OCI-LY1 (cell line): ENCODE results near the gene ABRAXAS1.

ENCODE experiments used
- H2AFZ ChIP-seq: fragments of 200-600 bp; sonication (generic), shearing (Covaris generic); 2 replicates; pipeline ENCODE4 v1.6.0; 2014; ENCODE audit warnings: antibody characterized with exemption, mild to moderate bottlenecking, low read length
- H3F3A ChIP-seq: fragments of 200-600 bp; sonication (generic), shearing (Covaris generic); 2 replicates; pipeline ENCODE4 v1.6.0; 2014; ENCODE audit warnings: mild to moderate bottlenecking, antibody characterized with exemption, low read length, moderate library complexity; ENCODE audit not compliant: insufficient read depth
- H3K27ac ChIP-seq: fragments of 200-600 bp; sonication (generic); 2 replicates; pipeline ENCODE4 v1.5.1; 2014; ENCODE audit warnings: low read length, mixed run types, mild to moderate bottlenecking, low read depth; ENCODE audit not compliant: poor library complexity, severe bottlenecking
- H3K27me3 ChIP-seq: fragments of 200-600 bp; sonication (generic); 2 replicates; pipeline ENCODE4 v1.6.0; 2014; ENCODE audit warnings: antibody characterized with exemption, mild to moderate bottlenecking, low read length, moderate library complexity; ENCODE audit not compliant: insufficient read depth
- H3K36me3 ChIP-seq: fragments of 200-600 bp; sonication (generic); 2 replicates; pipeline ENCODE4 v1.6.1; 2014; ENCODE audit warnings: mild to moderate bottlenecking, antibody characterized with exemption, low read length, moderate library complexity, mixed read lengths; ENCODE audit not compliant: insufficient read depth
- H3K4me1 ChIP-seq: fragments of 200-600 bp; sonication (generic); 2 replicates; pipeline ENCODE4 v1.5.1; 2014; ENCODE audit warnings: mild to moderate bottlenecking, low read length, moderate library complexity; ENCODE audit not compliant: insufficient read depth, severe bottlenecking
- H3K4me2 ChIP-seq: fragments of 200-600 bp; sonication (generic), shearing (Covaris generic); 2 replicates; pipeline ENCODE4 v1.6.1; 2014; ENCODE audit warnings: low read length
- H3K4me3 ChIP-seq: fragments of 200-600 bp; sonication (generic); 2 replicates; pipeline ENCODE4 v1.5.1; 2014; ENCODE audit warnings: low read length, low read depth, mild to moderate bottlenecking, mixed read lengths; ENCODE audit not compliant: poor library complexity, severe bottlenecking
- H3K79me2 ChIP-seq: fragments of 200-600 bp; shearing (Covaris generic); 2 replicates; pipeline ENCODE4 v1.6.1; 2016; ENCODE audit warnings: mixed run types, low read length, mixed read lengths; ENCODE audit not compliant: insufficient read depth
- H3K9ac ChIP-seq: fragments of 200-600 bp; sonication (generic), shearing (Covaris generic); 2 replicates; pipeline ENCODE4 v1.6.1; 2014; ENCODE audit warnings: mild to moderate bottlenecking, low read length, mixed read lengths
- H3K9me2 ChIP-seq: fragments of 200-600 bp; sonication (generic), shearing (Covaris generic); 2 replicates; pipeline ENCODE4 v1.6.1; 2014; ENCODE audit warnings: low read depth, mild to moderate bottlenecking, low read length, mixed read lengths
- H3K9me3 ChIP-seq: fragments of 200-600 bp; shearing (Covaris generic); 2 replicates; pipeline ENCODE4 v1.6.1; 2014; ENCODE audit warnings: low read length, mixed read lengths
- H4K20me1 ChIP-seq: fragments of 200-600 bp; sonication (generic), shearing (Covaris generic); 2 replicates; pipeline ENCODE4 v1.6.0; 2016; ENCODE audit warnings: mild to moderate bottlenecking, low read length; ENCODE audit not compliant: insufficient read depth
- CTCF ChIP-seq: fragments of 200-600 bp; sonication (generic), shearing (Covaris generic); IDR thresholded peaks from 2 replicates; pipeline ENCODE4 v1.5.1; 2017; ENCODE audit warnings: mild to moderate bottlenecking, antibody characterized with exemption, low read length, moderate library complexity, mixed read lengths
- EZH2 ChIP-seq: fragments of 200-600 bp; sonication (generic), shearing (Covaris generic); IDR thresholded peaks from 2 replicates; pipeline ENCODE4 v1.8.0; 2017; ENCODE audit warnings: borderline replicate concordance, mixed run types, mild to moderate bottlenecking, antibody characterized with exemption, low read length, moderate library complexity, mixed read lengths

Gene ABRAXAS1

GRCh38 chr4:83473423-83473822, 11.5 kb downstream of the ABRAXAS1 start:
- H3K27ac ChIP-seq, result no peak overlapping the region
- no peak overlapping the region for H2AFZ ChIP-seq
- no peak overlapping the region for H3K9ac ChIP-seq
- peaks cover 28% of the 10 kb centered on the region for H3K36me3 ChIP-seq
- no peaks in the 10 kb centered on the region for H3K27me3 ChIP-seq
- H3K9me3 ChIP-seq, result no peaks in the 10 kb centered on the region
- no peak overlapping the region for H3K4me3 ChIP-seq
- no peaks in the 10 kb centered on the region for H3K4me1 ChIP-seq
- H3F3A ChIP-seq, result no peaks in the 10 kb centered on the region
- H4K20me1 ChIP-seq, result no peaks in the 10 kb centered on the region
- H3K9me2 ChIP-seq, result no peaks in the 10 kb centered on the region
- H3K79me2 ChIP-seq, result no peaks in the 10 kb centered on the region
- no peak overlapping the region for H3K4me2 ChIP-seq
- TF ChIP-seq EZH2, result no peak
- no peak for TF ChIP-seq CTCF

GRCh38 chr4:83456184-83456501, 28.8 kb downstream of the ABRAXAS1 start:
- Histone ChIP-seq H3K9me3 (no peaks in the 10 kb centered on the region), H3K4me1 (peaks cover 32% of the 10 kb centered on the region), H3K27me3 (no peaks in the 10 kb centered on the region), H3K4me3 (peak overlapping the region; percentile 91), H3K9me2 (no peaks in the 10 kb centered on the region), H3K4me2 (peak overlapping the region; percentile 74), H4K20me1 (no peaks in the 10 kb centered on the region), H3F3A (no peaks in the 10 kb centered on the region), H3K36me3 (peaks cover 55% of the 10 kb centered on the region), H3K9ac (peak overlapping the region; percentile 93), H2AFZ (no peak overlapping the region), H3K27ac (no peak overlapping the region), H3K79me2 (peaks cover 26% of the 10 kb centered on the region)
- TF ChIP-seq CTCF (no peak), EZH2 (no peak)

GRCh38 chr4:83455281-83456183, 29.4 kb downstream of the ABRAXAS1 start, which contains the start of the genes HELQ and MRPS18C:
Gene HELQ (minus strand): TSS chr4:83455823. CDS start chr4:83455693, 130 bp downstream.
Gene MRPS18C (plus strand): TSS chr4:83456058. CDS start chr4:83456078, 20 bp downstream.
- TF ChIP-seq EZH2, result no peak
- TF ChIP-seq CTCF, result peak; percentile 20; the same call in 1 of the 2 replicates
- Histone ChIP-seq H3K9me3 (no peaks in the 10 kb centered on the region), H3K27me3 (no peaks in the 10 kb centered on the region), H3K4me3 (peak within 1 kb of the TSS; percentile 91), H3K79me2 (peaks cover 26% of the 10 kb centered on the region), H3K4me1 (peaks cover 32% of the 10 kb centered on the region), H2AFZ (no peak within 1 kb of the TSS; the same call in 1 of the 2 replicates), H3K9me2 (no peaks in the 10 kb centered on the region), H3F3A (no peaks in the 10 kb centered on the region), H3K27ac (peak within 1 kb of the TSS; percentile 55), H3K9ac (peak within 1 kb of the TSS; percentile 93), H3K36me3 (peaks cover 49% of the 10 kb centered on the region), H3K4me2 (peak within 1 kb of the TSS; percentile 97), H4K20me1 (no peaks in the 10 kb centered on the region)
